SW480 (cell line): Measurements from ENCODE around the gene GRIN2A.

Source experiments
- DNase-seq: peaks from one replicate; pipeline ENCODE4 v3.0.0-alpha.2; 2016; ENCODE audit warnings: low spot score

GRIN2A gene

DNA sequence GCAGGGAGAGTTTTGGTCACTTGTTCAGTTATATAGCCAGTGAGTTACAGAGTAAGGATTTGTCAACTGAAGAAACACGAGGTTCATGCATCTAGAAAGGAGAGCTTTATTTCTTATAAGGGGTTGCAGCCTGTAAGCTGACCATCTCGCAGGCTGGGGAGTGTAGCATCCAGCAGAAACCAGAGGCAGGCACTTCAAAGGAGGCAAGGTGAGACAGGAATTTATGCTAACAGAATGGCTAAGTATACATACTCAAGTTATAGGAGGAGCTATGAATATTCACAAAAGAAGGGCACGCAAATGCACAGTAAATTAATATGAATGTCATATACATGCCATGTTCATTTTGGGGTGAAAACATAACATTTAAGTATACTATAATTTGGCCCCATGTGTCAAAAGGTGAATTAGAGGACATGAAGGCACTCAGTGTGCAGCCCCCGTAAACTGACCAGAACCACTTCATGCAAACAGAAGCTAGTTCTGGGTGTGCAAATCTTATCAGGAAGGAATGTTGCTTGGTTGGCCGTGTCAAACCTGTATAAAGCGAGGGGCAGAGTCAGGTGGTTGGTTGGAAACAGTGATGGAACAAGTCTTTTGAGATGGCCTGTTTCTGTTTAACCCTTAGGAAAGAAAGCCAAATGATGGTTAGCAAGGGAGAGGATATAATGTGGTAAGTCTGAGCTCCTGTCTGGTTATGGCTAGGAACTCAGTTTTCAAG is 97.0 kb downstream of the GRIN2A start:
- DNase-seq: no peak

DNA sequence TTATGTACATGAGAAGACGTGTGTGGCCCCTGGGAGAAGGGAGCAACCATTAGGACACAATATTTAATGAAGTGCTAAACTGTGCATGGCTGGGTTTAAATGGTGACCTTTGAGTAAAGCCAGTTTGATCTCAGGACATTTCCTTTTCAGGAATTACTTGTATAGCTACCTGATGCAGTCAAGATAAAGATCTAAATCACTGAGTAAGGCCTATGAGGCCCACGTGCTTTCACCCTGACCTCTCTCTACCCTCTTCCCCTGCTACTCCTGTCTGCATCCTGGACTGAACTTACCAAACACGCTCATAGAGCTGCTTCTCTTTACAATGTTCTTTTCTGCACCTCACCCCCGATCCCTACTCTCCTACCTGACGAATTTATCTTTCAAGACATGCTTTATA is 98.9 kb downstream of the GRIN2A start:
- DNase-seq: no peak

DNA sequence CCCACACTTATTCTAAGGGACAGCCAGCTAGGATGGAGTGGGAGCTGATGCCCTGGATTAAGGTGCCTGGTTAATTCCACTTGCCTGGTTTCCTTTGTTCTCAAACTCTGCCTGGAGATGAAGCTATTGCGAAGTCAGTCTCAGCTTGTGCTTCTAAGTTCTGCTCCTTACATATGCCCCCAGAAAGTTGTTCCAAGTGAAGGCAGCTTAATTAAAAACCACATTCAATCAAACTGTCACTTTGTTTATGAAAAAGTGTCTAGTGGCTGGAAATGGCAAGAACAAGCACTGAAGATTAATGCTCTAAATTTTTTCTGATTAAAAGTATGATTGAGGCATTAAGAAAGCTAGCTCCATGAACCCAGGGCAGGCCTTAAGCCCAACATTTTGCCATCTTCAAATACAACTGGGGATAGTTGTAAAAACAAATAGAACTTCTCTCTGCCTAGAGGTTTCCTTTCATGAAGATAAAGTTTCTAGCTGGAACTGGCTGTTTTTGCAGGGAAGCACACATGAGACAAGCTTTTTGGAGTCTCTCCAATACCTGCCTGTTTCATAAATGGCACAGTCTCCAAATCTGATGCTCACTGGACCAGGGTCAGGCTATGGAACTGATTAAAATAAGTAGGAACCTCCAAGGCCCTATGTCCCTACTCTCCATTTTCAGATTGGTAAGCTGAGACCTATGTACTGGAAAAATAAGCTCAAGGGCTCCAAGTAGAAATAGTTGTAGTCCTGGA is 100.9 kb downstream of the GRIN2A start:
- no peak for DNase-seq

DNA sequence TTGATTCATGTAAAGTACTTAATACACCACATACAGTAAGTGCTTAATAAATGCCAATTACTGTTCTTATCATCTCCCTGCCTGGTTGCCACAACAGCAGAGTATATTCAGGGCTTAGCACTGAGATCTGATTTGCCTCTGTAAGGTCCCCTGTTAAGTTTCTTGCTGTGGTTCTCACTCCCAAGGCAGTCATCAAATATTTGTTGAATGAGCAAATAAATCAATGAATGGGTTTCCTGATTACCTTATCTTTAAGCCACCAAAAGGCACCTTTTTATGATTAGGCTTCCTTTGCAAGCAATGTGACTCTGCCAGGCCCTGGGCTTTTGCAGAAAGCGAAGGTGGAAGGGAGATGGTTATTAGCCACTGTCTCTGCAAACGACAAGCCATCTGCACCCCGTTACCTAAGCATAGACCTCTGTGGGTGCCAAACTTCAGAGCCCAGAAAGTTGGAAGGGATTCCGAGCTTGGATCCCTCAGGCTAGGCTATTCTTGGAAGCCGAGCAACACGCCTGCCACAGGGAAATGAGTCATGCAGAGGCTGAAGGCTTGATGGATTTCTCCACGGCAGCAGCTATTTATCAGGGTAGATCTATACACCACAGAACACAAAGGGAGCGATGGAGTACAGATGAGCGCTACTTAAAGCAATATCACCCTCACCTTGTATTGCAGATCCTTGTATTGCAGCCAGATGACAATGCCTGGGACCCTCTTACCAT is 102.0 kb downstream of the GRIN2A start:
- DNase-seq: peak; percentile 27

DNA sequence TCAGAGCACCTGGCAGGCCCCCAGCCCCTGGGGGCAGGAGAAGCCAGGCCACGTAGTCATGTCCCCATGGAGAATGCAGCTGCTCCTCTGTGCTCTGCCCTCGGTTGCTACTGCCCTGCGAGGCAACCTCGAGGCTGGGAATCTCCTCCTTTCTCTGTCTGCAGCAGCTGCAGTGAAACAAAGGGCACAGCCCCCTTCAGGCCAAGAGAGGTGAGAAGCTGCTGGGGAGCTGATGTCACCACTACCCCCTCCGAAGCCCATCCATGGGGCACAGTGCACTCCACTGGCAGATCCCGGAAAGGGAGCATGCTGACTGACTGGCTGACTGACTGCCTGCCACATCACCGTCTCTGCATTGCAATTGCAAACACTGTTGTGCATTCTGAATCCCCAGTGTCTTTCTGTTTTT is 103.7 kb downstream of the GRIN2A start:
- DNase-seq: no peak

DNA sequence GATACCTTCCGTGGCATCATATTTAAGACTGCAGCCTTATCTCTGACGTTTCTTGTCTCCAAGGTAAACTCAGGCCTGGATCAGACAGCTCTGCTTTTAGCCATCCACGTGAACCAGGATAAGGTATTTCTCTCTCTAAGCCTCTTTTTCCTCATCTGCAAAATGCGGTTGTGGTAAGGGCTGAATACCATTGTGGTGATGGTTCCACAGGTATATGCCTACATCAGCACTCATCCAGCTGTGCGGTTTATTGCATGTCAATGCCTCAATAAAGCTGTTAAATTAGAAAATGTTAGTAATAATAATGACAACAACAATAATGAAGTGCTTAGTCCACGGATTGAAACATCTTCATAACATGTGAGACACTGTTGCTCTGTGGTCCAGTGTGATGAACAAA is 104.4 kb downstream of the GRIN2A start:
- no peak for DNase-seq

DNA sequence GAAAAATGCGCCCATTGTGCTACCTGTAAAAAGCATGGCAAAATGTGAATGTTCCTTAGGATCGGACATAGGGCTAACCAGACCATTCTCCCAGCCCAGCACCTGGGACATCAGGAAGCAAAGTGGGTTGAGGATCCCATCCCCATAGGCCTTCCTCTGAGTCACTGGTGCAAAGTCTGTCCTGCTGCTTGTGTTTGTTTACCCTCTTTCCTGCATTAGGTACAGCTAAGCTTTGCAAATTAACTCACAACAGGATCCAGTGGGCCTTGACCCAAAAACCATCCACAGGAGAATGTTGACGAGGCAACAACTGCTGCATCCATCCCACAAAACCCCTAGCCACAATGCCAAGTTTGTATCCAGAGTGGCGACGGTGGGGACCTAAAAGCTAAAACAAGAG is 106.2 kb downstream of the GRIN2A start:
- no peak for DNase-seq

DNA sequence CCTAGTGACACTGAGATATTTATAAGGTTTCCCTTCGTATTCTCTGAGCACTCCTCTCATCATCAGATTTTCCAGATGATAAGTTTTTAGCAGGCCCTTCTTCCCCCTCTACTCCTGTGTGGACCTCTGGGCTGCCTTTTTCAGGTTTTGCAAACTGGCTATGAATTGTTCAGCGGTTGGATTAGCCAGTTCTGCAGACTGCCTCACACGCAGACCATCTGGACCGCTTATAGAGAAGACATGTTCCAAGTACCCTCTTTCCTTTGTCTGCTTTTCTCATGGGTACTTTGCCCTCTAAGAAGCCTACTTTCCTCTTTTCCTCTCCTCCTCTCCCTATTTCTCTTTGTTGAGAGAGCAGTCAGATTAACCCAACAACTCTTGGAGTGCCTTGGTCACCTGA is 111.6 kb downstream of the GRIN2A start:
- DNase-seq: no peak

DNA sequence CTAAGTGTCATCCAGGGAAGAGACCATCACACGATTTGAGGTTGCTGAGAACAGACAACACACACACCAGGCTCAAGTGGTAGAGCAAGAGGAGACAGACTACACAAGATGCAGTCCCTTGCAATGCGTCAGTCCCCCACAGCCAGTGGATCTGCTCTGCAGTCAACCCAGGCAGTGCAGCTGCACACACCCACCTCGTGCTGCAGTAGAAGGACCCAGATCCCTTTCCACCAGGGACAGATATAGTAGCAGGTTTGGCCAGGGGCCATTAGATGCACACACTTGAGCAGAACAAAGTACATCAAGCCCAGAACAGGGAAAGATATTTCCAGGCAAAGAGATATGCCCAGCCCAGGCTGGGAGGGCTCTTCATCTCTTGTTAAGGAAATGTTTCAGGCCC is 112.9 kb downstream of the GRIN2A start:
- no peak for DNase-seq

DNA sequence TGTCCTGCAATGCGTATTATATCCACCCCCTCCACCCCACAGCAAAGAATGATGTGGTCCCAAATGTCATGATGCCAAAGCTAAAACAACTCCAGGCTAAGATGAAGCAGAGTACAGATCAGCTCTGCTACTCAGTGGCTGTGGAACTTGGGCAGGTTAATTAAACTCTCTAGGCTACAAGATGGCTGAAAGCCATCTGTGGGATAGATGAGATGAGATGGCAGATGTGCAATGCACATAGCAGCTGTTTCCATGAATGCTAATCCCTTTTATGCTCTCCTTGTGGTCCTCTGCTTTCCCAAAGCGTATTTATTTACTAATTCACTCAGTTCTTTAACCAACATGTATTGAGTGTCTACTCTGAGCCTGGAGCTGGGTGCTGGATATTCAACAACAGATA is 114.4 kb downstream of the GRIN2A start:
- no peak for DNase-seq

DNA sequence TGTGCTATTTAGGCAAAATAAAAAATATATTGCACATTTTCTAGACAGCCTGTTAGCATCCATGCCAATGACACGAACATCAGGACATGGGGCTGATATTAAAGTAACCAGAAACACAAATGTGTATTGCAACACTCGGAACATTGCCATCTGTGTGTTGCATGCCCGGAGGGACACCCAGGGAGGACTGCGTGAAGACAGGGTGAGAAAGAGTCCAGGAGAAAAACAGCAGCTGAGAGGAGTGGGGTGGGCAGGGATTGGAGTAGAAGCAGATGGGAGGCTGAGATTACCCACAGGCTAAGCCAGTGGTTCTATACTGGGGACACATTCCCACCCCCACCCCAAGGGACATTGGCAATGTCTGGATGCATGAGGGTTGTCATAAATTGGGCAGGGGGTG is 114.8 kb downstream of the GRIN2A start:
- no peak for DNase-seq

DNA sequence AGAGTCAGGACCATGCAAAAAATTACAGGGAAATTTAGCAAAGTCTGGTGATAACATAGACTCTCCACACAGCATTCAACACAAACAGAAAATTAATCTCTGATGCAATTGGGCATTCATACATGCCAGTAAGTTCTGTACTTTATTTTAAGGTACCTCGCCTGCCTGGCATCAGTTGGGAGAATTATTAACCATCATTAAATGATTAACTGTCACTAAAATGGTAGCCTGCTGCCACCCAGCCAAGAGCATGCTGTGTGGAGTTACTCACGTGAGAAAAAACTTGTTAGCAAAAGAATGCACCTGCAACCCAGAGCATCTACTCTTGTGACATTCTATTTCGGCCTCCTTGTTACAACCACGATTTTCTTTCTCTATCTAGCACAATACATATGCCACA is 117.2 kb downstream of the GRIN2A start:
- no peak for DNase-seq

DNA sequence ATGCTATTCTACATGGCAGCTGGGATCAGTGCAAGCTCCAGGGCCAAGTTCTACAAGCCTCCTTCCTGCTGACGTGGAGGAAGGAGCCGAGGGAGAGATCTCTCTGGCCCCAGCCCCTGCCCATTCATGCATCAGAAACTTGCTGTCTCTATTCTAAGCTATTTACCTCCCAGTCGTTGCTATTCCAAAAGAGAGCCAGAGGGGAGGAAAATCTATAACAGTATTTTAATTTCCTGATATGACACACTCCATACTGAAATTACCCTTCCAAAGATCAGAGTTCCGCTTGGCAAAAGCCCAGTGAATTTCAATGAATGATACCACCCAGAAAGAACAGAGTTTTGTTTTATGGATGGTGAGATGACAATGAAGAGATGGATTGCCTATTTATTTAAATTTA is 133.4 kb downstream of the GRIN2A start:
- DNase-seq: no peak

DNA sequence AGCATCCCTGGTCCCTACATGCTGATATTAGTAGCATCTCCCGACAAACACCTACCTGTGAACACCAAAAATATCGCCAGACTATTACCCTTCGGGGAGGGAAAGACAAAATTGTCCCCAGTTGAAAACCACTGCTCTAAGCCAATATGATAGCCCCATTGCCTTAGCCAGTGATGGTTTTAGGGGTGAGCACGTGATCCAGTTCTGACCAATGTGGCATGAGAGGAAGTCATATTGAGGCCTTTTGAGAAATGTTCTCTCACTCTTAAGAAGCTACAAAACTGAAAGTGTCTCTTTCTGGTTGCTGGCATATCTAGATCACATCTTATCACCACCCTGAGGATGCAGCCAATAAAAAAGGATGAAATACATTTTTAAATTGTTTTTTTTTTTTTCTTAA is 136.3 kb downstream of the GRIN2A start:
- DNase-seq: no peak

DNA sequence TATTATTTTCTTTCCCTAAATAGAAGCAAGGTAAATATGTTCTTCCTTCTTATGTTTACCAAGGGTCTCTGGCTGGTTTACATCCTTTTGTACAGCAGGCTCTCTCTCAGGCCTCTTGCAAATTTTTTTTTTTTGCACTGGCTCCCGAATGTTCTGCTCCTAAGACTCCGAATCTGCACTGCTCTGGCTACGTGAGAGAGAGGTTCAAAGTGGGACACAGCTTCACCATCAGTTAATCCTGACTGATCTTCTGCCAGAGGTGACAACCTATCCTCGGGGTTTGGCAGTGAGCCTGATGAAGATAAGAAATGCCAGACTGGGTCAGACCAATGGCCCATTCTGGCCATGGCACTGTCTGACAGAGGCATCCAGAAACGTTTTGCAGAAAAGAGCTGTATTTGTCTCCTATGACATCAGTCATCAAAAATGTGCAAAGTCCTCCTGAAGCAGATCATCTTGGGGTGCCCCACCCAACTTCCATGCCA is 136.9 kb downstream of the GRIN2A start:
- no peak for DNase-seq

DNA sequence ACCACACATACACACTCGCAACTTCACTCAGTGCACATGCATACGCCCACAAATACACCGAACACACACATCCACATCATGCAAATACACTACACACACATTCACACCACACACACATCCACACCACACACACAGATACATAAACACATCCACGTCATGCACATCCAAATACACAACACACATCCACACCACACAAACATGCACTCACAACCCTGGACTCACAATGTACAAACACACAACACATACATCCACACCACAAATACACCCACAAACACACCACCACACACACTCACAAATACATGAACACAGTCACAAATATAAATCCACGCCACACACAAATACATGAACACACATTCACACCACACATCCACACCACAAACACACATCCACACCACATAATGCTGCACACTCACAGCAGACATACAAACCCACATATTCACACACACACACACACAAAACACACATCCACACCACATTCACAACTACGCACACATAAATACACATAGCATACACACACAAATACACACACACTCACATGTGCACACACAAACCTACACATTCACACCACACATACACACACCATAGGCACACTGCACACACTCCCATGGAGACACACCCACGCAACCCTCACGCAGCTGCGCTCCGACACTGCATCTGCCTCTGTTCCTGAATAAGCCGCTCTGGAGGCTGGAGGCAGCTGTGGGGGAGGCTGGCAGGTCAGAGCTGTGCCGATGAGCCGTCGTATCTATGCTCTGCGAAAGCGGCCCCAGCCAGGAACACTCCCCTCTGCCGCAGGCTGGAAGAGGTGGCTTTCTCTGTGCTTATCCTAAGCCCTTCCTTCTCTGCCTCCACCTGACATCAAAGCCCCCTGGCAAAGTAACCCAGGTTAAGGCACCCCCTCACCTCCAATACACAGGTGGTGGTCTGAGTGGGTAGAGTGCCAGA is 141.8 kb downstream of the GRIN2A start:
- DNase-seq: no peak

DNA sequence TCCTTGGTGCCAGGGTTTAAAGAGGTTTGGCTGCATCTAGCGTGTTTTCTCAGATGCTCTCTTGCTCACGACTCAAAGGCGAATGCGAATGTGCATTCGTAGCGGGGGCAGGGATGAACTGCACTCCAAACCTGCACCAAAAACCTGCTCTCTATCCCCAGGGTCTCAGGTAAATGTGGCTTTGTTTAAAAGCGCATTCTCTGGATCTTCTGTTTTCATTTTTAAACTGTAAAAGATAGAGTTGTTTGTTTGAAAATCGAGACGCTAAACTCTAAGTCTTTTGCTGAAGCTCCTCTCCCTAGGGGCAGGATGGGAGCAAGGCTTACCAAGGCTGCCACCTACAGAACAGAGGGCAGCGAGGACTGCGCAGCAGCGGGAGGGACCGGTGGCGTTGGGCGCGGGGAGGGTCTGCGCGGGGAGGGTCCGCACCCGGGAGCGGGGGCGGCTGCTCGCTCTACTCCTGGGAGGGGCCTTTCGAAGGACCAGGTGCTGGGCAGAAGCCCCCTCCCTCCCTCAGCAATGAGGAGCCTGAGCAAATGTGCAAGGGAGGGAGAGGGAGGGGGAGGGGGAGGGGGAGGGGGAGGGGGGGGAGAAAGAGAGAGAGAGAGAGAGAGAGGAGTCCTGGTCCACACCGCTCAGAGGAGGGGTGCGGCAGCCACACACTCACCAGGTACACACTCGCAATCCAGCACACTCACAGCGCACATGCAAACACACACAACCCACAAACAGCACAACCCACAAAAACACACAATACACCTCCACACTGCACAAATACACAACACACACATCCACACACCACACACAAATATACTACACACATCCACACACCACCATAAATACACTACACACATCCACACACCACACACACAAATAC is 142.8 kb downstream of the GRIN2A start:
- DNase-seq: no peak

DNA sequence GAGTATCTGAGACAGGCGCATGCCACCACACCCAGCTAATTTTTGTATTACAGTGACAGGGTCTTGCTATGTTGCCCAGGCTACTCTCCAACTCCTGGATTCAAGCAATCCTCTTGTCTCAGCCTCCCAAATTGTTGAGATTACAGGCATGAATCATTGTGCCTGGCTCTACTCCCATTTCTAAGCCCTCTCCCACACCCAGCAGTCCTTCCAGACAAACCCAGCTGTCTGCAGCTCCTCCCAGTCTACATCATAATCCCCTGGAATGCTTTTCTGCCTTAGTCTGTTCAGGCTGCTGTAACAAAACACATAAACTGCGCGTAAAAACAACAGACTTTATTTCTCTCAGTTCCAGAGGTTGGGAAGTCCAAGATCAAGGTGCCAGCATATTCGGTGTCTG is 144.5 kb downstream of the GRIN2A start:
- no peak for DNase-seq

DNA sequence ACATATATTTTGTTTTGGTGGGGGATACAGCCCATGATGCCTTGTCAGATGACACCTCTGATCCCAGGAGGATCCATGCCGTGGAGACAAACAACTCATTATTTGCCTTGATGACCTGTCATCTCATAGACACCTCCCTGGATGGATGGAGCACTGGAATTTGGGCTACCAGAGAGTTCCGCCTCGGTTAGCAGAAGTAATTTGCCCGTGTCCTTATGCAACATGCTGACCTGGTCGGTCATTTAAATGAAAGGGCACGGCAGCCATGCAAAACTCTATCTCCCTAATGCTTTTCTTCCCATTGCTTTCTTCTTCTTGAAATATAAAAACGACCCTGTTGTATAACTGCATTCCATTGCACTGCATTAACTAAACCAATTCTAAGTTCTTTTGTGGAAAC is 145.3 kb downstream of the GRIN2A start:
- DNase-seq: no peak

DNA sequence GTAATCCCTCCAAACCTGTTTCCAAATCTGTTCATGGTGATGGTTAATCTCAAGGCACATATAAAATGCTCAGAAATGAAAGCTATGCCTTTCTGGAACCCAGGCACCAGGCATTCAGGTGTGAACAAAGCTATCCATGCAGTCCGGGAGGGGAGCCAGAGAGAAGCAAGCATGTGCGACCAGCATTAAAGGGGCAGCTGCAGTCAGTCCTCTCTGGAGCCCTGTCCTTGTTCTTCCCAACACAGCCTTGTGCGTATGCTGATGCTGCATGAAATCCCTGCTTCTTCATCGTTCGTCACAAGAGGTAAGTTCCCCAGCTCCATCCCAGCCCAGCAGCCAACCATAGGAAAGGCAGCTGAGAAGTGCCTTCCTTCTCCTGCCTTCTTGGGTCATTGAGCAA is 148.7 kb downstream of the GRIN2A start:
- no peak for DNase-seq

DNA sequence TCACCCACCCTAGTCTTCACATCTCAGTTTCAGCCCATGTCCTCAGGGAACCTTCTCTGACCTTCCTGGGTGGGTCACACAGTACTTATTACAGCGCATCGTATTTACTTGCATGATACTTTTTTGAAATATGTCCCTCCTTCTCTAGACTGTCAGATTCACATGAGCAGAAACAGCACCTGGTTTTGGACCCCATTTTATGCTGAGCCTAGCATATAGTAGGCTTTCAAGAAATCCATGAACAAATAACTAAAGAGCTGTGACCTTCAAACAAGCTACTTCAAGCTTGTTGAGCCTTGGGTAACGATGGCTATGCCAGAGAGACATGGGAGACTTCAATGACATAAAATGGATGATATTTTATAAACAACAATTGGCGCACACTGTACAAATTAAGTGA is 150.3 kb downstream of the GRIN2A start:
- DNase-seq: no peak
